ENCODE results near the gene PCDHGB2. TPM values are rescaled to one million over a fixed set of nuclear protein-coding genes. Genes with fewer than 3 reads are reported as not detected.

PCDHGB2 gene
- total RNA-seq, 1 donor from 2014 or later = 0.98 TPM

DNA sequence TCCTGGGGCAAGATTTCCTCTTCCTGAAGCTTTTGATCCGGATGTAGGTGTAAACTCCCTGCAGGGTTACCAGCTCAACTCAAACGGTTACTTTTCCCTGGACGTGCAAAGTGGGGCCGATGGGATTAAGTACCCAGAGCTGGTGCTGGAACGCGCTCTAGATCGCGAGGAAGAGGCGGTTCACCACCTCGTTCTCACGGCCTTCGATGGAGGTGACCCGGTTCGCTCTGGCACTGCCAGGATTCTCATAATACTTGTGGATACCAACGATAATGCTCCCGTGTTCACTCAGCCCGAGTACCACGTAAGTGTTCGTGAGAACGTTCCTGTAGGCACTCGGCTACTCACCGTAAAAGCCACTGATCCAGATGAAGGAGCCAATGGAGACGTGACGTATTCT, 4.2 kb upstream of the PCDHGB2 start:
- TF ChIP-seq, protein P1, sequence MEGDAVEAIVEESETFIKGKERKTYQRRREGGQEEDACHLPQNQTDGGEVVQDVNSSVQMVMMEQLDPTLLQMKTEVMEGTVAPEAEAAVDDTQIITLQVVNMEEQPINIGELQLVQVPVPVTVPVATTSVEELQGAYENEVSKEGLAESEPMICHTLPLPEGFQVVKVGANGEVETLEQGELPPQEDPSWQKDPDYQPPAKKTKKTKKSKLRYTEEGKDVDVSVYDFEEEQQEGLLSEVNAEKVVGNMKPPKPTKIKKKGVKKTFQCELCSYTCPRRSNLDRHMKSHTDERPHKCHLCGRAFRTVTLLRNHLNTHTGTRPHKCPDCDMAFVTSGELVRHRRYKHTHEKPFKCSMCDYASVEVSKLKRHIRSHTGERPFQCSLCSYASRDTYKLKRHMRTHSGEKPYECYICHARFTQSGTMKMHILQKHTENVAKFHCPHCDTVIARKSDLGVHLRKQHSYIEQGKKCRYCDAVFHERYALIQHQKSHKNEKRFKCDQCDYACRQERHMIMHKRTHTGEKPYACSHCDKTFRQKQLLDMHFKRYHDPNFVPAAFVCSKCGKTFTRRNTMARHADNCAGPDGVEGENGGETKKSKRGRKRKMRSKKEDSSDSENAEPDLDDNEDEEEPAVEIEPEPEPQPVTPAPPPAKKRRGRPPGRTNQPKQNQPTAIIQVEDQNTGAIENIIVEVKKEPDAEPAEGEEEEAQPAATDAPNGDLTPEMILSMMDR (conservative IDR thresholded peaks at IDR 0.05; ENCODE audit: low read depth, low read length) = no peak
- DNase-seq (ENCODE audit: low read depth) = no peak
- H3K4me3 ChIP-seq (ENCODE audit: low read depth, low read length) = no peak overlapping the region

DNA sequence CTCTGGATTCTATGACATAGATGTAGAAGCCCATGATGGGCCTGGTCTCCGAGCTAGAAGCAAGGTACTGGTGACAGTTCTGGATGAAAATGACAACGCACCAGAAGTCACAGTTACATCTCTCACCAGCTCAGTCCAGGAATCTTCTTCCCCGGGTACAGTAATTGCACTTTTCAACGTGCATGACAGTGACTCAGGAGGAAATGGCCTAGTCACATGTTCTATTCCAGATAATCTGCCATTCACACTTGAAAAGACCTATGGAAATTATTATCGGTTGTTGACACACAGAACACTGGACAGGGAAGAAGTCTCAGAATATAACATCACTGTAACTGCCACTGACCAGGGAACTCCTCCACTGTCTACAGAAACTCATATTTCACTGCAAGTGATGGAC, 3.7 kb upstream of the PCDHGB2 start:
- TF ChIP-seq, protein P1 (conservative IDR thresholded peaks at IDR 0.05; ENCODE audit: low read depth, low read length) = no peak
- no peak overlapping the region for H3K4me3 ChIP-seq (ENCODE audit: low read depth, low read length)
- DNase-seq (ENCODE audit: low read depth) = no peak

DNA sequence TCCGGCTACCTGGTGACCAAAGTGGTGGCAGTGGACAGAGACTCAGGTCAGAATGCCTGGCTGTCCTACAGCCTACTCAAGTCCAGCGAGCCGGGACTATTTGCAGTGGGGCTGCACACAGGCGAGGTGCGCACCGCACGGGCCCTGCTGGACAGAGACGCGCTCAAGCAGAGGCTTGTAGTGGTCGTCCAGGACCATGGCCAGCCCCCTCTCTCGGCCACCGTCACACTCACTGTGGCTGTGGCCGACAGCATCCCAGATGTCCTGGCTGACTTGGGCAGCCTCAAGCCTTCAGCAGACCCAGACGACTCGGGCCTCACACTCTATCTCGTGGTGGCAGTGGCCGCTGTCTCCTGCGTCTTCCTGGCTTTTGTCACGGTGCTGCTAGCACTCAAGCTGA, 2.8 kb upstream of the PCDHGB2 start:
- TF ChIP-seq, protein P1 (conservative IDR thresholded peaks at IDR 0.05; ENCODE audit: low read depth, low read length) = no peak
- no peak overlapping the region for H3K4me3 ChIP-seq (ENCODE audit: low read depth, low read length)
- no peak for DNase-seq (ENCODE audit: low read depth)

DNA sequence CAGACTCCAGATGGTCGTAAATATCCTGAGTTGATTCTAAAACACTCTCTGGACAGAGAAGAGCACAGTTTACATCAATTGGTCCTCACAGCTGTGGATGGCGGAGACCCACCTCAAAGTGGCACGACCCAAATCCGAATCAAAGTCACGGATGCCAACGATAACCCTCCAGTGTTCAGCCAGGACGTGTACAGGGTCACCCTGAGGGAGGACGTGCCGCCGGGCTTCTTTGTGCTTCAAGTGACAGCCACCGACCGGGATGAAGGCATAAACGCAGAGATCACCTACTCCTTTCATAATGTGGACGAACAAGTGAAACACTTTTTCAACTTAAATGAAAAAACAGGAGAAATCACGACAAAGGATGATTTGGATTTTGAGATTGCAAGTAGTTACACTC, 891 bp downstream of the PCDHGB2 start:
- TF ChIP-seq, protein P1 (conservative IDR thresholded peaks at IDR 0.05; ENCODE audit: low read depth, low read length) = no peak
- H3K4me3 ChIP-seq (ENCODE audit: low read depth, low read length) = no peak overlapping the region
- DNase-seq (ENCODE audit: low read depth) = no peak

DNA sequence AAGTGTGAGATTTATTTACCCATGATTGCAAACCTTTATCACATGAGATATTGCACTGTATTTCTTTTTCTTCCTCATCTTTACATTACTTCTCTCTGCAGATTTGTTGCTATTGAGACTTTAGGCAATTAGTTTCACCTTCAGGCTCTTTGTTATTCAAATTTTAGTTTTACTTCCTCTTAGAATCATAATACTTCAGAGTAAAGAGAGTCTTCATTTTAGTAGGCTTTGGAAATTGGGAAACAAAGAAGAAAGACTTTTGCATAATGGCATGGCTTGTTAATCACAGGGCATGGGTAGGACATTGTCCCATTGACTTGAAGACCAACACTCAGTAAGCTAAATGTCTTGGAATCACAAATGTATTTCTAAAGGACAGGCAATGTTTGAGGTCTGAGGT, 2.9 kb downstream of the PCDHGB2 start:
- TF ChIP-seq, protein P1 (conservative IDR thresholded peaks at IDR 0.05; ENCODE audit: low read depth, low read length) = no peak
- DNase-seq (ENCODE audit: low read depth) = no peak
- H3K4me3 ChIP-seq (ENCODE audit: low read depth, low read length) = no peak overlapping the region

DNA sequence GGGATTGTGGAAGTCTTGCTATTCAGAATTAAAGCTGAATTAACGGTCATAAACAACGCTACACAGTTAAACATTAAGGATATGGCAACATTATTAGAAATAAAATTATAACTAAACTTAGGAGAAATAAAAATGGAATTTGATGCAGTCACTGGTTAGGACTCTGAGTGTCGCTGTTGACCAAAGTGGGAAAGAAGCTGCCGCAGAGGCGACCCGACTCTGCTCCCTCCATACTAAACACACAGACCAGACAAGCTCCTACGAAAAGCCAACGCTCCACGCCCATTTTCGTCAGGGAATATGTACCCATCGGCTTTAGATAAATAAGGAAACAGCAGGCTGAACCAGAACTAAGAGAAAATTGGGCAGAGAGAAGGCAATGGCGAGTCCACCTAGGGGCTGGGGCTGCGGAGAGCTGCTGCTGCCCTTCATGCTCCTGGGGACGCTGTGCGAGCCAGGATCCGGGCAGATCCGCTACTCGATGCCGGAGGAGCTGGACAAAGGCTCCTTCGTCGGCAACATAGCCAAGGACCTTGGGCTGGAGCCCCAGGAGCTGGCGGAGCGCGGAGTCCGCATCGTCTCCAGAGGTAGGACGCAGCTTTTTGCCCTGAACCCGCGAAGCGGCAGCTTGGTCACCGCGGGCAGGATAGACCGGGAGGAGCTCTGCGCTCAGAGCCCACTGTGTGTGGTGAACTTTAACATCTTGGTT, 4.3 kb downstream of the PCDHGB2 start, which contains the start of gene PCDHGA5:
Gene PCDHGA5 (plus strand): TSS at position 211 of the 709 bp plus-strand sequence. CDS start 169 bp downstream, at position 380.
- TF ChIP-seq, protein P1 (conservative IDR thresholded peaks at IDR 0.05; ENCODE audit: low read depth, low read length) = peak; percentile 17
- DNase-seq (ENCODE audit: low read depth) = no peak
- H3K4me3 ChIP-seq (ENCODE audit: low read depth, low read length) = peak within 1 kb of the TSS; percentile 4

All from epithelial cell of proximal tubule (primary cell).